MCF 10A (cell line): ENCODE measurements around the gene GSS. TPM values are rescaled to one million over a fixed set of nuclear protein-coding genes. Genes with fewer than 3 reads are reported as not detected.

ENCODE experiments used
- BruUV-seq: library from RNA; stranded (reverse); fragments of 400-500 nt; replicated peaks from 2 replicates; lab custom pipeline; 2021; lab: Mats Ljungman, UMichigan
- CTCF ChIA-PET: fragments of 300-600 bp; sonication (Branson Sonifier 250); formaldehyde crosslinking; extraction: SDS; loops from one replicate; lab custom pipeline; 2021; ENCODE audit warnings: antibody characterized with exemption, inconsistent platforms; lab: Yijun Ruan, JAX
- POLR2A ChIA-PET: fragments of 300-600, 350-650 bp; sonication (Branson Sonifier 250); formaldehyde crosslinking; extraction: SDS; loops from one replicate; lab custom pipeline; 2020; ENCODE audit warnings: antibody characterized with exemption, inconsistent platforms; lab: Yijun Ruan, JAX
- DNase-seq: peaks from one replicate; pipeline ENCODE4 v3.0.0-alpha.2; 2018; ENCODE audit not compliant: unreplicated experiment
- H3K27ac Mint-ChIP-seq: one replicate; pipeline ENCODE4 v1.8.0; 2022; ENCODE audit warnings: mild to moderate bottlenecking, low read depth, mixed read lengths; ENCODE audit not compliant: unreplicated experiment
- H3K27me3 Mint-ChIP-seq: one replicate; pipeline ENCODE4 v1.8.0; 2022; ENCODE audit warnings: mixed read lengths; ENCODE audit not compliant: insufficient read depth, unreplicated experiment
- H3K36me3 Mint-ChIP-seq: one replicate; pipeline ENCODE4 v1.8.0; 2022; ENCODE audit warnings: mild to moderate bottlenecking, moderate library complexity, mixed read lengths; ENCODE audit not compliant: insufficient read depth, unreplicated experiment
- H3K4me1 Mint-ChIP-seq: one replicate; pipeline ENCODE4 v1.8.0; 2022; ENCODE audit warnings: mixed read lengths; ENCODE audit not compliant: insufficient read depth, unreplicated experiment
- H3K4me3 Mint-ChIP-seq: one replicate; pipeline ENCODE4 v1.8.0; 2022; ENCODE audit warnings: mild to moderate bottlenecking, moderate library complexity, mixed read lengths; ENCODE audit not compliant: unreplicated experiment
- H3K9me3 Mint-ChIP-seq: one replicate; pipeline ENCODE4 v1.8.0; 2022; ENCODE audit warnings: mixed read lengths; ENCODE audit not compliant: unreplicated experiment
- intact Hi-C: fragments of 100-400 bp; cut with micrococcal nuclease; formaldehyde crosslinking; loops from 2 replicates; pipeline ENCODE4 v1.14.1; 2022
- total RNA-seq: library from RNA; stranded (reverse); gene quantifications from 2 replicates; pipeline ENCODE4 v1.2.3, GENCODE V29; 2022
- TF ChIP-seq, protein P1 (sequence below): fragments of 200-600 bp; IDR thresholded peaks from one replicate; pipeline ENCODE4 v1.8.0; 2022; ENCODE audit warnings: antibody characterized with exemption, mild to moderate bottlenecking; ENCODE audit not compliant: unreplicated experiment

Gene GSS
- total RNA-seq, 1 experiment from 2014 or later: 115 TPM

- Mint-ChIP-seq H3K9me3 (no peaks in the 10 kb centered on the region), H3K4me1 (peaks cover 27% of the 10 kb centered on the region), H3K36me3 (peaks cover 24% of the 10 kb centered on the region), H3K27ac (no peak overlapping the region), H3K27me3 (no peaks in the 10 kb centered on the region), H3K4me3 (no peak overlapping the region)
- BruUV-seq: no TSS peak
- POLR2A ChIA-PET: interaction anchor here (0.7 to 1.8 kb wide), 6 partner anchors 8 to 63 kb away, joined by 3 to 8 read pairs (median 4); partner anchors contain the start of gene ACSS2
- TF ChIP-seq, protein P1, sequence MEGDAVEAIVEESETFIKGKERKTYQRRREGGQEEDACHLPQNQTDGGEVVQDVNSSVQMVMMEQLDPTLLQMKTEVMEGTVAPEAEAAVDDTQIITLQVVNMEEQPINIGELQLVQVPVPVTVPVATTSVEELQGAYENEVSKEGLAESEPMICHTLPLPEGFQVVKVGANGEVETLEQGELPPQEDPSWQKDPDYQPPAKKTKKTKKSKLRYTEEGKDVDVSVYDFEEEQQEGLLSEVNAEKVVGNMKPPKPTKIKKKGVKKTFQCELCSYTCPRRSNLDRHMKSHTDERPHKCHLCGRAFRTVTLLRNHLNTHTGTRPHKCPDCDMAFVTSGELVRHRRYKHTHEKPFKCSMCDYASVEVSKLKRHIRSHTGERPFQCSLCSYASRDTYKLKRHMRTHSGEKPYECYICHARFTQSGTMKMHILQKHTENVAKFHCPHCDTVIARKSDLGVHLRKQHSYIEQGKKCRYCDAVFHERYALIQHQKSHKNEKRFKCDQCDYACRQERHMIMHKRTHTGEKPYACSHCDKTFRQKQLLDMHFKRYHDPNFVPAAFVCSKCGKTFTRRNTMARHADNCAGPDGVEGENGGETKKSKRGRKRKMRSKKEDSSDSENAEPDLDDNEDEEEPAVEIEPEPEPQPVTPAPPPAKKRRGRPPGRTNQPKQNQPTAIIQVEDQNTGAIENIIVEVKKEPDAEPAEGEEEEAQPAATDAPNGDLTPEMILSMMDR: no peak
- no peak for DNase-seq
- CTCF ChIA-PET: interaction anchor here (0.5 to 1.5 kb wide), 3 partner anchors 13 to 133 kb away, joined by 3 to 4 read pairs (median 3); no protein-coding TSS in a partner anchor
- intact Hi-C loops: no loop called here
Observed at GRCh38 chr20:34887023-34887422, 68.6 kb downstream of the GSS start.

- Mint-ChIP-seq H3K27ac (no peak overlapping the region), H3K27me3 (no peaks in the 10 kb centered on the region), H3K36me3 (peaks cover 24% of the 10 kb centered on the region), H3K4me3 (no peak overlapping the region), H3K9me3 (no peaks in the 10 kb centered on the region), H3K4me1 (peaks cover 23% of the 10 kb centered on the region)
- ChIA-PET POLR2A (interaction anchor here (0.6 to 1.8 kb wide), 6 partner anchors 10 to 57 kb away, joined by 3 to 8 read pairs (median 3); partner anchors contain the start of gene ACSS2), CTCF (interaction anchor here (0.6 to 1.5 kb wide), 4 partner anchors 12 to 1656 kb away, joined by 3 to 4 read pairs (median 4); no protein-coding TSS in a partner anchor)
- intact Hi-C loops: no loop called here
- BruUV-seq: no TSS peak
- TF ChIP-seq, protein P1: no peak
- no peak for DNase-seq
Observed at GRCh38 chr20:34886122-34886521, 69.5 kb downstream of the GSS start.

DNA sequence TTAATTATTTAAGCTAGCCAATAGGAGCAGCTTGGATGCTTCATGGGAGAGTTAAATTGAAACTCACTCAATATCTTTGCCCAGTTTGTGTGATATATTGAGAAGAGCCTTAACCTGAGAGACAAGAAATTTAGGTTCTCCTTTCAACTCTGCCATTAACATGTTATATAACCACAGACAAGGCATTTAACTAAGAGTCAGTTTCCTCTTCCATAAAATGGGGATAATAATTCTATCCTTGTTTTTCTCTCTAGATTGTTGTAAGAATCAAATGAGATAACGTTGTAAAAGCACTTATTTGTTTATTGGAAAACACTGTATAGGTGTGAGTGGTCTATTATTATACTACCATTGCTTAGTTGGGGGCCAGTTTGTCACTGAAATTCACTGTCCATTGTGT lies 71.3 kb downstream of the GSS start:
- BruUV-seq: no TSS peak
- H3K27me3 Mint-ChIP-seq: no peaks in the 10 kb centered on the region
- H3K27ac Mint-ChIP-seq: no peak overlapping the region
- no peak overlapping the region for H3K4me3 Mint-ChIP-seq
- H3K9me3 Mint-ChIP-seq: no peaks in the 10 kb centered on the region
- H3K4me1 Mint-ChIP-seq: peaks cover 7% of the 10 kb centered on the region
- TF ChIP-seq, protein P1: no peak
- intact Hi-C loops: no loop called here
- H3K36me3 Mint-ChIP-seq: peaks cover 19% of the 10 kb centered on the region
- ChIA-PET CTCF (interaction anchor here (0.6 to 1.3 kb wide), 3 partner anchors 10 to 216 kb away, joined by 3 to 5 read pairs (median 3); no protein-coding TSS in a partner anchor), POLR2A (interaction anchor here (1.3 to 2.2 kb wide), 2 partner anchors 12 to 23 kb away, joined by 4 to 8 read pairs; no protein-coding TSS in a partner anchor)
- DNase-seq: no peak

DNA sequence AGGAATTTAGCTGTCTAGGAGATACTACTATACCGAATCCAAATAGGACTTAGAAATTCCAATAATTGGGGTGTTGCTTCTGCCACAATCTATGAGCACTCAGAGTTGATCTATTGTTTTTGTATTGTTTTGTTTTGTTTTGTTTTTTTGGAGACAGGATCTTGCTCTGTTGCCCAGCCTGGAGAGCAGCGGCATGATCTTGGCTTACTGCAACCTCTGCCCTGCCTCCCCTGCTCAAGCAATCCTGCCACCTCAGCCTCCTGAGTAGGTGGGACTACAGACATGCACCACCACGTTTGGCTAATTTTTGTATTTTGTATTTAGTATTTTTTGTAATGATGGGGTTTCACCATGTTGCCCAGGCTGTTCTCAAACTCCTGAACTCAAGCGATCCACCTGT lies 71.8 kb downstream of the GSS start:
- intact Hi-C loops: no loop called here
- H3K27me3 Mint-ChIP-seq: no peaks in the 10 kb centered on the region
- peaks cover 18% of the 10 kb centered on the region for H3K36me3 Mint-ChIP-seq
- no peak overlapping the region for H3K27ac Mint-ChIP-seq
- TF ChIP-seq, protein P1: no peak
- BruUV-seq: no TSS peak
- ChIA-PET POLR2A (interaction anchor here (0.5 to 2.2 kb wide), 4 partner anchors 13 to 60 kb away, joined by 3 to 8 read pairs (median 4); no protein-coding TSS in a partner anchor), CTCF (interaction anchor here (1.3 kb wide), 1 partner anchor 10 kb away, joined by 5 read pairs; no protein-coding TSS in a partner anchor)
- DNase-seq: no peak
- peaks cover 11% of the 10 kb centered on the region for H3K4me1 Mint-ChIP-seq
- H3K9me3 Mint-ChIP-seq: no peaks in the 10 kb centered on the region
- no peak overlapping the region for H3K4me3 Mint-ChIP-seq
